ENCODE results near the gene PRR29.
A peak's percentile ranks its signal among the peaks of the same experiment; 100 is the strongest.
"Not testable (repeated sequence)": the region's sequence is repeated elsewhere in the genome, so short reads cannot be mapped to it uniquely, and the experiment has no call there.

Gene PRR29

DNA sequence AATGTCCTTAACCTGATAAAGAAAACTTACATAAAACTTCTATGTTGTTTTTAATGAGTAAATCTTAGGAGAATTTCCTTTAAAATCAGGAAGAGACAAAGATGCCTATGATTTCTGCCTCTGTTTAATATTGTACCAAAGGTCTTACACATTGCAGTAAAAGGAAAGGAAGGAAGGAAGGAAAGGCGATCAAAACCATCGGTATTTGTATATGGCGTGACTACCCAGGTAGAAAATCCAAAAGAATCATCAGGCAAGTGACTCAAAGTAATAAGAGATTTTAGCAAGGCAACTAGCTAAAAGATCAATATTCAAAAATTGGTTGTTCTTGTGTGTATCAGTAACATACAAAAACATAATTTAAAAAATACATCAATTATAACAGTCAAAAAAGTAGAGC lies 18.8 kb downstream of the PRR29 start:
- no peak overlapping the region for H2AFZ ChIP-seq
- H3K4me3 ChIP-seq (ENCODE audit: low read depth, low read length): no peak overlapping the region
- H3K79me2 ChIP-seq: no peaks in the 10 kb centered on the region
- TF ChIP-seq, protein P1, sequence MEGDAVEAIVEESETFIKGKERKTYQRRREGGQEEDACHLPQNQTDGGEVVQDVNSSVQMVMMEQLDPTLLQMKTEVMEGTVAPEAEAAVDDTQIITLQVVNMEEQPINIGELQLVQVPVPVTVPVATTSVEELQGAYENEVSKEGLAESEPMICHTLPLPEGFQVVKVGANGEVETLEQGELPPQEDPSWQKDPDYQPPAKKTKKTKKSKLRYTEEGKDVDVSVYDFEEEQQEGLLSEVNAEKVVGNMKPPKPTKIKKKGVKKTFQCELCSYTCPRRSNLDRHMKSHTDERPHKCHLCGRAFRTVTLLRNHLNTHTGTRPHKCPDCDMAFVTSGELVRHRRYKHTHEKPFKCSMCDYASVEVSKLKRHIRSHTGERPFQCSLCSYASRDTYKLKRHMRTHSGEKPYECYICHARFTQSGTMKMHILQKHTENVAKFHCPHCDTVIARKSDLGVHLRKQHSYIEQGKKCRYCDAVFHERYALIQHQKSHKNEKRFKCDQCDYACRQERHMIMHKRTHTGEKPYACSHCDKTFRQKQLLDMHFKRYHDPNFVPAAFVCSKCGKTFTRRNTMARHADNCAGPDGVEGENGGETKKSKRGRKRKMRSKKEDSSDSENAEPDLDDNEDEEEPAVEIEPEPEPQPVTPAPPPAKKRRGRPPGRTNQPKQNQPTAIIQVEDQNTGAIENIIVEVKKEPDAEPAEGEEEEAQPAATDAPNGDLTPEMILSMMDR (IDR thresholded peaks at IDR 0.05): no peak
- H3K9ac ChIP-seq: no peak overlapping the region
- no peak overlapping the region for H3K4me2 ChIP-seq (ENCODE audit: low read length)
- H3K9me3 ChIP-seq (ENCODE audit: control insufficient read depth, low read length): no peaks in the 10 kb centered on the region
- H3K27ac ChIP-seq: peak overlapping the region; percentile 8
- H3K4me1 ChIP-seq: no peaks in the 10 kb centered on the region
- H3K27me3 ChIP-seq (ENCODE audit: control insufficient read depth, insufficient read depth, low read length): no peaks in the 10 kb centered on the region
- H3K36me3 ChIP-seq (ENCODE audit: control insufficient read depth, insufficient read depth, low read length): no peaks in the 10 kb centered on the region

DNA sequence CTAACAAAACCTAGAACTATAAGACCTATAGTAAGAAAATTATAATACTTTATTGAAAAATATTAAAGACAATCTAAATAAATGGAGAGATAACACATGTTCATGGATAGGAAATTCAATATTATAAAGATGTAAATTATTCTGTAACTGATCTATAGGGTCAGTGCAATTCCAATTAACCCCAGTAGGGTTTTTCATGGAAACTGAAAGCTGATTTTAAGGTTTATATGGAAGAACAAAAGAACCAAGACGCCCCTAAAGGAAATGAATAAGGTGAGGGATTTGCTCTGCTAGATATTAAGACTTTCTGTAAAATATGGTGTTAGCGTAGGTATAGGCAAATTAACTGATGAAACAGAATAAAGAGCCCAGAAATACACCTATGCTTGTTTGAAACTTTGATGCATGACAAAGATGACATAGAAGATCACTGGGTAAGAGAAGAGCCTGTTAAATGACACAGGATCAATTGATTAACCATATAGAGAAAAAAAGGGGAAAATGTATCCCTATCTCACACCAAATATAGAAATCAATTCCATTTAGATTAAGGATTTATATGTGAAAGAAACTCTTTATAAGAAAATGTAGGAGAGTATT lies 19.3 kb downstream of the PRR29 start:
- no peaks in the 10 kb centered on the region for H3K27me3 ChIP-seq (ENCODE audit: control insufficient read depth, insufficient read depth, low read length)
- H3K79me2 ChIP-seq: no peaks in the 10 kb centered on the region
- H2AFZ ChIP-seq: no peak overlapping the region
- TF ChIP-seq, protein P1 (IDR thresholded peaks at IDR 0.05): no peak
- H3K36me3 ChIP-seq (ENCODE audit: control insufficient read depth, insufficient read depth, low read length): no peaks in the 10 kb centered on the region
- H3K4me1 ChIP-seq: no peaks in the 10 kb centered on the region
- H3K4me3 ChIP-seq (ENCODE audit: low read depth, low read length): no peak overlapping the region
- H3K9ac ChIP-seq: no peak overlapping the region
- no peak overlapping the region for H3K27ac ChIP-seq
- no peaks in the 10 kb centered on the region for H3K9me3 ChIP-seq (ENCODE audit: control insufficient read depth, low read length)
- no peak overlapping the region for H3K4me2 ChIP-seq (ENCODE audit: low read length)

DNA sequence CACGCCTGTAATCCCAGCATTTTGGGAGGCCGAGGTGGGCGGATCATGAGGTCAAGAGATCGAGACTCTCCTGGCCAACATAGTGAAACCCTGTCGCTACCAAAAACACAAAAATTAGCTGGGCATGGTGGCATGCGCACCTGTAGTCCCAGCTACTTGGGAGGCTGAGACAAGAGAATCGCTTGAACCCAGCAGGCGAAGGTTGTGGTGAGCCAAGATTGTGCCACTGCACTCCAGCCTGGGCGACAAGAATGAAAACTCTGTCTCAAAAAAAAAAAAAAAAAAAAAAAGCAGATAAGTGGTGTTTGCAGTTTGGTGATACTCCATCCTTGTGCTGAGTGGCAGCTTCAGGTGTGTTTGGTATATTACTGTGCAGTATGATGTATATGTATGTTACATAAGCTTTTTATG lies 21.4 kb downstream of the PRR29 start:
- not testable (repeated sequence) for H3K36me3 ChIP-seq (ENCODE audit: control insufficient read depth, insufficient read depth, low read length); H3K79me2 ChIP-seq; H3K4me3 ChIP-seq (ENCODE audit: low read depth, low read length); H3K9ac ChIP-seq; H3K4me1 ChIP-seq; H3K4me2 ChIP-seq (ENCODE audit: low read length); H2AFZ ChIP-seq; H3K9me3 ChIP-seq (ENCODE audit: control insufficient read depth, low read length); H3K27me3 ChIP-seq (ENCODE audit: control insufficient read depth, insufficient read depth, low read length)
- peak overlapping the region; percentile 73 for H3K27ac ChIP-seq

DNA sequence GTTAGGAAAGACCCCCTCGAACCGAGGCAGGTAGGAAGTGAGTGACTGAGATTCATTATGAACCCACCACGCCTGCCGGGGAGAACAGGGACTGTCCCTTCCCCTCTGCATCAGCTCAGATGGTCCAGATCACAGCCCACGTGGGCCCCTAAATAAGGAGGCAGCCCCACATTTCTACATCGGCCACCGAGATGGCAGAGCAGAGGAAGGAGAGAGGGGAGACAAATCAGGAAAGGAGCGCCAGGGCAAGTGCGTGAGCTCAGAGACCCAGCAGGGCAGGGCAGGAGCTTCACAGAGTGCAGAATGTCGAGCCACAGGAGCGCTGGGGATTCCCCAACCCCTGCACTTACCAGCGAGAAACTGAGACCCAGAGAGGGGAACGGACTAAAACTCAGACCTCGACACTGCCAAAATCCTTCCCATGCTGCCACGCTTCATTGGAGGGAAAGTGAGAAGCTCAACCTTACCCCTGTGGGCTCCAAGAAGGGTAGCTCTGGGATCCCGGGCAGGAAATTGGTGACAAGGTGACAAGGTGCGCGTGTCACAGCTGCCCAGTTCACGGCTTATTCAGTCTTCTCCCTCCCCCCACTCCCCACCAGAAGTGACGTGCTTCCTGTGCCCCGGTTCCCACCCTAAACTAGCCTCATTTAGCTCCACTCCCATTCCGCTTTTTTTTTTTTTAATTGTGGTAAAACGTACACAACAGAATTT lies 22.1 kb downstream of the PRR29 start, which contains the start of gene ICAM2:
Gene ICAM2 (minus strand): TSS at position 578 of the 711 bp plus-strand sequence. CDS start 13,942 bp downstream, outside the sequence.
- H3K27me3 ChIP-seq (ENCODE audit: control insufficient read depth, insufficient read depth, low read length): no peaks in the 10 kb centered on the region
- peak within 1 kb of the TSS; percentile 57 for H3K4me2 ChIP-seq (ENCODE audit: low read length)
- H3K9ac ChIP-seq: no peak within 1 kb of the TSS
- H3K79me2 ChIP-seq: no peaks in the 10 kb centered on the region
- no peaks in the 10 kb centered on the region for H3K9me3 ChIP-seq (ENCODE audit: control insufficient read depth, low read length)
- TF ChIP-seq, protein P1 (IDR thresholded peaks at IDR 0.05): no peak
- H3K4me3 ChIP-seq (ENCODE audit: low read depth, low read length): peak within 1 kb of the TSS; percentile 32
- no peaks in the 10 kb centered on the region for H3K4me1 ChIP-seq
- H3K36me3 ChIP-seq (ENCODE audit: control insufficient read depth, insufficient read depth, low read length): no peaks in the 10 kb centered on the region
- H2AFZ ChIP-seq: peak within 1 kb of the TSS; percentile 84
- peak within 1 kb of the TSS; percentile 73 for H3K27ac ChIP-seq

DNA sequence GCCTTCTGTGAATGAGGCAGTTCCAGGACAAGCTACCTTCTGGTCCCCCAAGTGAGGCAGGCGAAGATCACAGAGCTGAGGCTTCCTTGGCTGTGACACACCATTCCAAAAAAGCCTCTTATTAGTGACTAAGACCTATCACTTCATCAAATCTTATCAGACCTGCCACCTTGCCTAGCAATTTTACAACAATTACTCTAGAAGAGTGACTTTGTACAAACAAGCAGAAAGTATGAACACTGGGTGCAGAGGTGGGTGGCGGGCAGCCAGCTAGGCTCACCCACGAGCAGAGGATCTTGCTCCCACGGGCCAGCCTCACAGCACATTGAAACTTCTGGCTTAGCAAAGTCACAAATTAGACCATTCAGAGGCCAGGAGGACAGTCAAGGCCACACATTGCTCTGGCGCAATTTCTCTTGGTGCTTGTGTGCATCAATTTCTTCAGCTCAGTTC lies 24.5 kb downstream of the PRR29 start:
- Histone ChIP-seq H3K9ac (no peak overlapping the region), H2AFZ (peak overlapping the region; percentile 52)

More for the DNA sequence above, 24.5 kb downstream of the PRR29 start:
- Histone ChIP-seq H3K36me3 (ENCODE audit: control insufficient read depth, insufficient read depth, low read length) (no peaks in the 10 kb centered on the region), H3K4me3 (ENCODE audit: low read depth, low read length) (no peak overlapping the region), H3K79me2 (no peaks in the 10 kb centered on the region), H3K27ac (no peak overlapping the region), H3K9me3 (ENCODE audit: control insufficient read depth, low read length) (no peaks in the 10 kb centered on the region), H3K4me2 (ENCODE audit: low read length) (no peak overlapping the region), H3K27me3 (ENCODE audit: control insufficient read depth, insufficient read depth, low read length) (no peaks in the 10 kb centered on the region), H3K4me1 (peaks cover 3% of the 10 kb centered on the region)
- TF ChIP-seq, protein P1 (IDR thresholded peaks at IDR 0.05): no peak

Measured in parathyroid adenoma (tissue), 2 donors.